ENCODE measurements around the gene TTC39C.

Gene TTC39C

DNA sequence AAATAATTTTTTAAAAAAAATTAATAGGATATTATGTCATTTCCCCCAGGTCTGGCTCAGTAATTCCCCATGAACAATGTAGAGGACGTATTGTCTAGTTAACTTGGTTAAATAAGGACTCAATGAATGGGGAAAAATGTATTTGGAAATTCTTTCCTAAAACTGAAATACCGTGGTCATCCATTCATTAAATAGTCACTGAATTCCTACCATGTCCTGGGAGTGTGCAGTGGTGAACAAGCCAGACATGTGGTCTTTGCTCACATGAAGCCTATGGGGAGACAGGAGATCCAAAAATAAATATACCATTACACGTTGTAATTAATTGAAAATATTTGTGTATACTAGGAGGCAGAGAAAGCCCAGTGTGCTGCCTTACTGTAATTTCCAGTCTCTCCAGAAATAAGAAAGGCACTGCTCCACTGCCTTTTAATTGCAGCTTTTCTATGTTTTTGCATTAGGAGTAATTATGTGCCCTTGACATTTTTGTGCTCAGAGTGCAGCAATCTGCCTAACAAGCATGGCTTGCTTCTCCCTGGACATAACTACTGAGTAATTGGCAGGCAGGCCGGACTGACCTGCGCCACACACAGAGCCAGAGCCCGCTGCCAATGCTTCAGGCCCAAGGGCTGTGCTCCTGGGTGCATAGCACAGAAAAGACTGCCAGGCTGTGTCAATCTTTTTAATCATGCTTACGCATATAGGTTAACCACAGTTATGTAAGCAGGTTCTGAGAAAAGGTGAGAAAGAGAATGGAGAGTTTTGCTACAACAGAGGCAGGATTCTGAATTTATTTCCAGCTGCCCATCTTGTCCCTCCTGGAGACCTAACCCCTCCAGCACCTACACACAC lies 22.2 kb upstream of the TTC39C start:
- peak; percentile 60 for DNase-seq

DNA sequence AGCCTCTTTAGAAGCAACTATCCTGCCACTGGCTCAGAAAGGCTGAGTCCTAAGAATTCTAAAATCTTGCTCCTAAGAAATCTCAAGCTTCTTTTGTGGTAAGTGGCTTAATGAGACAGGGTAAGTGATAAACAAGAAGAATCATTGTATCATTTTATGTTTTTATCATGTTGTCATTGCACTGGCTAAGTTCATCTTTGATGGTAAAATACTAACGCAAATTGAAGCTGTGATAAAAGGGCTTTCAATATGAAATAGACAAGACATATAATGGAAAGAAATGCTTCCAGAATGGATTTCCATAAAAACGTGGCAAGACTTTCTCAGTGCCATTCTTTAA lies 21.6 kb upstream of the TTC39C start:
- DNase-seq: no peak

DNA sequence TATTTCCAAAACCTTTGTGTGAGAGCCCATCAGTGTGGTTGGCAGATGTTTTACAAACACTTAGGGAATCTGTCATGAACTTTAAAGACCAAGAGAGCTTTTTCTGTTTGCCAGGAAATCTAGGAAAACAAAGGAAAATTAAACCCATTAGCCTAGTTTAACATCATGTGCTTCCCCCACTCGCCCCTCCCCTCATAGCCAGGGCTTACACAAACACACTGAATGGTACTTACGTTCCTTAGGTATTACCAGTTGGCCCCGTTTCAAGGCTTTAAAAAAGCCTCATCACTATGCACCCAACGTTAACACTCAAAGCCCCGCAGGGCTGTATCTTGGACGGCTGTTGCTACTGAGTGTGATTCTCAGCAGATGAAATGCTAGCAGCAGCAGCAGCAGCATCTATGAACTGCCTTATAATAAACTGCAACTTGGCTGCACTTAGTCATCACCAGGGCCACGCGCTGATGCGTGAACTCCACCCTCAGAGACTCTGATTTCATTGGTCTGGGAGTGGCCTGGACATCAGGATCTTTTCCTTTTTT lies 20.1 kb upstream of the TTC39C start:
- DNase-seq: no peak

DNA sequence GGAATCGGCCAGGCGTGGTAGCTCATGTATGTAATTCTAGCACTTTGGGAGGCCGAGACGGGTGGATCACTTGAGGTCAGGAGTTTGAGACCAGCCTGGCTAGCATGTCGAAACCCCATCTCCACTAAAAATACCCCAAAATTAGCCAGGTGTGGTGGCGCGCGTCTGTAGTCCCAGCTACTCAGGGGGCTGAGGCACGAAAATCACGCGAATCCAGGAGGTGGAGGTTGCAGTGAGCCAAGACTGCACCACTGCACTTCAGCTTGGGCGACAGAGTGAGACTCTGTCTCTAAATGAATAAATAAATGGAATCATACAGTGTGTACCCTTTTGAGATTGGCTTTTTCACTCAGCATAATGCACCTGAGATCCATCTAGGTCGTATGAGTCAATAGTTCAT lies 19.4 kb upstream of the TTC39C start:
- DNase-seq: no peak

DNA sequence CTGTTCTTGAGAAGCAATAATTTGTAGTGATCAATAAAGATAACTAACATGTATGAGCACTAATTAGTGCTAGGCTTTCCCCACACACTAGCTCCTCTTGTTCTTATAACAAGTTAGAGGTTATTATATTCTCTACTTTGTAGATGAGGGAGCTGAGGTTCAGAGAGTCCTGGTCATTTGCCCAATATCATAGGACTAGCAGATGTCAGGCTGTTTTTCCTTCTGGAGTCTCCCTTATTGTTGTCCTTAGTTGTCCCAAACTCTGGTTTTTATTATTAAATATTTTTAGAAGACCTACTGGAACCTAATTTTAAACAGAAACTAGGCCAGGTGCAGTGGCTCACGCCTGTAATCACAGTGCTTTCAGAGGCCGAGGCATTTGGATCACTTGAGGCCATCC lies 16.5 kb upstream of the TTC39C start:
- no peak for DNase-seq

DNA sequence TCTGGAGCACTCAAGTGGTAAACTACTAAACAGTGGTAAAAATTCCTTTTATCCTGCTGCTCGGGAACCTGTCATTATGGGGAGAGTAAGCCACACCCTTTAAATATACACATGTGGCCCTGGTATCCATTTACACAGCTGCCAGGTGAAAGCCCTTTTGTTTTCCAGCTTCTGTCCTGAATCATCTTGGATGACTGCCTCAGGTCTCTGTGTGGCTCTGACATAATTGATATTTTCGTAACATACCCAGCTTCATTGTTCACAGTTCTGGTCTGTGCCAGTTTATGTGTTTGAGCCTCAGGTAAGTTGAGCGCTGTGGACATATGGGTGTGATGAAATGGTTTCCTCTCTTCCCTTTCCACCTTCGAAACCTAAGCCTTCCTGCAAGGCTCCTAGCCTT lies 15.7 kb upstream of the TTC39C start:
- DNase-seq: no peak

DNA sequence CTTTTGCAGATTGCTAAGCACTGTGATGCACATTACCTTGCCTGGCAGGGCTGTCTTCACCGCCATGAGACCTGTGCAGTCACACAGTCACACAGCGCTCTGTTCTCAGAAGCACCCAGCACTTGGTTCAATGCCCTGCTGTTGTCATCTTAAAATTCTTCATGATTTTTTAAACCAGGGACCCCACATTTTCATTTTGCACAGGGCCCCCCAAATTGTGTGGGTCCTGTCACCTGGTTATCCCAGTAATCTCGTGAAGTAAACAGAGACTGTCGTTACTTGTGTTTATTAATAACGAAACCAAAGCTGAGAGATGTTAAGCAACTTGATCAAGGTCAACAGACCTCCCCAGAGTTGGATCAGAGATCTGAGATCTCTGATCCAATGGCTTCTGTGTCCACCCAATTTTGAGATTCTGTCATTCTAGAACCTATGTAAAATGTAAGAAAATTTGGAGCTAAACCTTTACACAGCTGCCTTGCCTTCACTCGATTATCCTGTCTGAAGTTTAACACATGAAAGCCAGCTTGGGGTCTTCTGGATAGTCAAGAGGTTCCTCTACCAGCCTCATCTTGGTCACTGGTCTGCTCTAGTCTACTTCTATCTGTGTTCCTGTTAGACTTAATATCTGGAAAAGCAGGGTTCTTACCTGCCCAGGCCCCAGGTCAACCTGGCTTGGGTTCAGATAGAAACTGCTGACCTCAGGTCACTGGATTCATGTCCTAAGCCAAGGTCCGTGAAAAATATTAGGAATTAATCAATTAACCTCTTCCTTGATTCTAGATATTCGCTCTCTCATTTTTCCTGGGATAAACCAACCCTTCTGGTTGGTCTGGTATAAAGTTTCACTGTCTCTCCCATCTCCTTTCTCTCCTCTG lies 13.7 kb upstream of the TTC39C start:
- DNase-seq: no peak

DNA sequence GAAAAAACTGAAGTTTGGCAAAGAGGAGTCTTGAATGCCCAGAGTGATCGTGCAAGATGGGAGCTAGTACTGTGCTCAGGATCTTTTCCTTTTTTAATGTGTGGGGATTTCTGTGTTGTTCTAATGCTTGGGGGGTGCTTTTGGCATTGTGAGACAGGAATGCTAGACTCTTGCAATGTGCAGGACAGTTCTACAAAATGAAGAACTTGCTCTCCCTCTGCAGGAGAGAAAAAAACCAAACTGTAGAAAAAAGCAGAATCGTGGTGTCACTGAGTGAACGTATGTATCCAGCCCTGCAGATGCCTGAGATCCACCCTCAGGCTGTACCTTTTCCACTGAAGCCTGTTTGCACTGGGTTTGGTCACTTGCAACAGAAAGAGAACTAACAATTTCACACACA lies 12.1 kb upstream of the TTC39C start:
- no peak for DNase-seq

DNA sequence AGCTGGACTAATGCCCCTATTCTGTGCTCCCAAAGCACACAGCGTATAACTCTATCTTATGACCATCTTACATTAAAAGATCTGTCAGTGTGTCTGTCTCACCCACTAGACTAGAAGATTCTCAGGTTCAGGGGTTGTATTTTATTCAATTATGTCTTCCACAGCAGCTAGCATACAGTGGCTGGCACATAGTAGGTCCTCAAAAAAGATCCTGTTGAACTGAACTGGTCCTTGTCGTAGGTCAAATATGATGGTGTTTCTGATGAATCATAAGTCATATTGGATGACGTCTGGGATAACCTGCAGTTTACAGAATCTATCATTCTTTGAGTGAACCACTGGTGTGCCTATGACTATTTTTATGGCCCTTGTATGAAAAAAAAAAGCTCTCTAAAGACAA lies 11.3 kb upstream of the TTC39C start:
- no peak for DNase-seq

DNA sequence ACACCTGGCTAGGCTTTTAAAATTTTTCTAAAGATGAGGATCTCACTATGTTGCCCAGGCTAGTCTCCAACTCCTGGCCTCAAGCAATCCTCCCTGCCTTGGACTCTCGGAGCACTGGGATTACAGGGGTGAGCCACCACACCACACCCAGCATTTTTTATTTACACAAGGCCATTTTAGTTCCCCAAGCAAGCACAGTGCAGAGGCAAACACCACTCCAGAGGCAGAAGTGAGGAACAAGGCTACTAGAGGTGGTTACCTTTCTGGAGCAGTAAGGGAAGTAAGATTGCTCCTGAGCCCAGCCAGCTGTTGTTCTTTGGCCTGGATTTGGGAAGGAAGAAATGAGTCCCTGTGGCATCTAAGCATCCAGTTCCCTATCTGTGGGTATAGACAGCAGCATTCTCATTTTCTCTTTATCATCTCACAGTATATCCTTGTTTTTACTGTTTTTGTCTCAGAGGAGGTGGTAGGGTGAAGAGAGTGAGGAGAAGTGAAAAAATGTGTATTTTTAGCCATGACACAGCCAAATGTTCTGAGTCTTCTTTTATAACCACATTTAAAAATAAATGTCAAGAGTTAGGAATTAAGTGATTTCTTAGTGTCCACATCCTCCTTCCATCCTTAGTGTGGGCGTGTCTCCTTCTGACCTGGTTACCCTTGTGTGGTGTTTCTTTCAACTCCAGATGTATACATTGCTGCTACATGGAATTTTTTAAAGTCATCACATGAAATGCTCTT lies 10.5 kb upstream of the TTC39C start:
- DNase-seq: no peak

DNA sequence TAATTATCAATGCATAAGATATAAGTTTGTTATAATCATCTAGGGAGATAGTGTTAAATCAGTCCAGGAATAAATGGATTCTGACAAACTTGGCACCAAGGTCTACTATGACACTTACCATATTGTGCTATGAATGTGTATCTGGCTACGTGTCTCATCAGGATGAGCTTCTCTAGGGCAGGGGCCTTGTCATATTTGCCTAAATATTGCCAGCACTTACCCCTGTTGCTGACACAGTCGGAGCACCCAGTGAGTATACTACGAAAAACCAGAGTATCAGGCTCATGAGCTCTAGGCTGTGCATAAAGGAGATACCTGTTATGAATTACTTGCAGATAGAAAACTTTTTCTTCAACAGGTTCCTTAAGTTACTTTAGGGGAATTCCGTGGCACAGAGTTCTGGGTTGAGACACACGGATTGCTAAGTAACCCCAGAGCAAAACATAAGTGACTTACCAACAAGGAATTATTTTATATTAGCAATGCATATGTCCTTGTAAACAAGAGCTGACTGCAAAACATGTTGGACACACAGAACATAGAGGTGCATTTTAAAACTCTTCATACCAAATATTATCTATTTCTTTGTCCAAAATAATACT lies 7.7 kb upstream of the TTC39C start:
- no peak for DNase-seq

DNA sequence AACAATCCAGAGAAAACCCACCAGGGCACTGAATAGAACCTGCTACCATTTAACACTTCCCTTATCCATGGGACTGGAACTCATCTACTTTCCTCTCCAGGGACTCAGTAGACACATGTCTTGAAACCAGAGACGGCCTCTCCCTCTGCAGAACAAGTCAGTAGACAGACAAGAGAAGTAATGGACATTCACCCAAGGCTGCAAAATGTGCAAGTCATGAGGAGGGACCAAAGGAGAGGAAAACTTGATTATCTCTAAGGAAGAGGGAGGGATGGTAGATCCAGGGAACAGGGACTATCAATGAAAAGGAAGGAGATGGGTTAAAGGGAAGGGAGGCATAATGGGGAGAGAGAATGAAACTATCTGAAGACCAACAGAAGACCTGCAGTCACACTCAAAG lies 5.3 kb upstream of the TTC39C start:
- DNase-seq: no peak

DNA sequence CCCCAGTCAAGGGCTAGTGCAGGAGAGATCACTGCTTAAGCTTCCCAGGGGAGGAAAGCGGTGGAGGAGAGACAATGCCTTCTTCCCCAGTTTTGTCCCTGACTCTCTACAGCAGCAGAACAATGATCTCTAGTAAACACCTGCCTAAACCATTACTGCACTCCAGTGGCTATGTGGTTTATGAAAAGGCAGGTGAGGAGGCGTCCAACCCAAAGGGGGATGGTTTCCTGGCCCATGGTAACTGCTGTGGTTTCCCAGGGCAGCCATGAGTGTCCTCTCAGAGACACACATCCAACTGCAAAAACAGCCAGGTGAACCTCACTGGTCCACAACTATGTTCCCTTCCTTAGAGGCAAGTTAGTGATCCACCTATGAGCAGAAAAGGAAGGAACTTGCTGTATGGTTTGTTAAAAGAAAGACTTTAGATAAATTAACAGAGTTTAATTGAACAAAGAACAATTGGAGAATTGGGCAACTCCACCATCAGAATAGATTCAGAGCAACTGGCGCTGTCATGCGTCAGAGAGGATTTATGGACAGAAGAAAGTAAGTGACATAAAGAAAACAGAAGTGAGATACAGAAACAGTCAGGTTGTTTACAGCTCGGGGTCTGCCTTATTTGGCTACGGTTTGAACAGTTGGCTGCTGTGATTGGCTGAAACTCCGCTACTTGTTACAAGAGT lies 4.8 kb upstream of the TTC39C start:
- no peak for DNase-seq

DNA sequence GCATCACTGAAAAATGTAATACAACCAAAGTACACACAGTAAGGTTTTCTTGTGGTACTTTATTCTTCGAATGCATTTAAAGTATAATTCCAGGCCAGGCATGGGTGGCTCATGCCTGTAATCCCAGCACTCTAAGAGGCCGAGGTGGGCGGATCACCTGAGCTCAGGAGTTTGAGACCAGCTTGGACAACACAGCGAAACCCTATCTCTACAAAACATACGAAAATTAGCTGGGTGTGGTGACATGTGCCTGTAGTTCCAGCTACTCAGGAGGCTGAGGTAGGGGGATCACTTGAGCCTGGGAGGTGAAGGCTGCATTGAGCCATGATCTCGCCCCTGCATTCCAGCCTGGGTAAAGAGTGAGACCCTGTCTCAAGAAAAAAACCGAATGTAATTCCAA lies 3.9 kb upstream of the TTC39C start:
- DNase-seq: no peak

DNA sequence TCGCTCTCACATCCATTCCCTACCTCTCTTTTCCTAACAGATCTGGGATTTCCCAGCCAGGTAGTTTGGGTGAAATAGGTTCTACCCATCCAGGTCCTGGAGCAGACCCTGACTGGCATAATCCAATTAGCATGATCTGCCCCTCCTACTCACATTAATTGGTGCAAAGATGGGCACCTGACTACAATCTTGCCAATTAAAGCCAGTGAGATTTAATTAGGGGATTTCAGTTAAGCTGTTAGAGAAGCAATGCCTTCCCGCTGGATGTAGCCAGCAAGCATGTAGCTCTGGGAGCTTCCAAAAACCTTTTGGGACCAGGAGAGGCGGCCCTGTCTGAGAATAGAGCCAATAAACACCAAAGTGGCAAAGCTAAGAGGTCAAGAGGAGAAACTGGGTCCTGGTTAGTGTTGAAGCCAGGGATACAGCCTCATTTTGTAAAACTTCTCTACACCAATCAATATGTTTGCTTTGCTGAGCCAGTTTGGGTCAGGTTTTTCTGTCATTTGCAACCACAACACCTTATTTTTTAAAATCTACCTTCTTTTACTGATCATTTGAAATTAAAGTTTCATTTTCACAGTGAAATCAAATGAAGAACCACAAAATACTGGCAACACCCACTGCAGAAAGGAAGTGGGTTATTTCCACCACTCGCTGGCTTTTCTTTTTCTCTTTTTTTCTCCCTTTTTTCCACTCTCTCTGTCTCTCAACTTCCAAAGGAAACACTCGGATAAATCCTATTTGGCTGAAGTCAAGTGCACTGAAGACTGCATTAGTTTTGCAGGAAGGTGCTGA lies 3.2 kb upstream of the TTC39C start:
- DNase-seq: no peak

DNA sequence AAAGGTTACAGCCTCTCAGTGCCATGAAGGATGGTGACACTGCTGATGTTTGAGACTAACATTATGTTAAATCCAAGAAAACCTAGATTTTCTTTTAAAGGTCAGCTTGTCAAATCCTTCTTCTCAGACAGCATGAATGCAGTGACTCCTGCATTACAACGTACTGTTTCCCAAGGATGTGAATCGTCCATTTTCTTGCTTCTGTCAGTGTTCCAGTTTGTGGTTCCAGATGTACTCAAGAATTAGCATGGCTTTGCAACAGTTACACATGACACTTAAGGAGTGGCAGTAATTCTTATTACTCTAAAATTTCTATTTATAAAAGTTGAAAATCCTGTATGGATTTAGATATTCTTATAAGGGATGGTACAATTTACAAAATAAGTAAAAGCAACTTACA lies 1.5 kb upstream of the TTC39C start:
- no peak for DNase-seq

DNA sequence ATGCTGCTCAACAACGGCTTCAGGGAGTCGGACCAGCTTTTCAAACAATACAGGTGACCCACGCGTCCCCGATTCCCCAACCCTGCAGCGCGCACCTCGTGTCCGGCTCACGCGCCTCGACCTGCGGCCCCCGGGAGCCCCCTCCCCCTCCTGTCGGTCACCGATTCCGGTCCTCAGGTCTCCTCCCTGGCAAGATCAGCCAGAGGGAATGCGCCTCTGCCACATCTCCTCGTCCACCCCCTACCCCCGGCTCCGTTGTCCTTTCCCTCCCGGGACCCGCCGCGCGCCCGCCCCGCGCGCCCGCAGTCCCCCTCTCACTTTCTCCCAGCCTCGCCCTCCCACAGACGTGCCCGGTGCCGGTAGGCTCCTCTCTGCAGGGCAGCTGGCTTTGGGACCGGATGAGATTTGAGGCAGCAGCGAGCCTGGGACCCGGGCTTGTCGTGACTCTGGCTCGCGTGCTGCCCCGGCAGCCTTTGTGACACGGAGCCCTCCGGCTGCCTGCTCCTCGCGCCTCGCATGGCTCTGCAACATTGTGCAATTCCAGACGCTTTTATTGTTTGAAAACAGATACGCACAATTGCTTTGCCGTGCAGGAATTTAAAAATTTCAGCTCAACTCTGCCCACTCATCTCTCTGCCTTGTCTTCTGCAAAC lies 558 bp downstream of the TTC39C start:
- peak; percentile 68 for DNase-seq

DNA sequence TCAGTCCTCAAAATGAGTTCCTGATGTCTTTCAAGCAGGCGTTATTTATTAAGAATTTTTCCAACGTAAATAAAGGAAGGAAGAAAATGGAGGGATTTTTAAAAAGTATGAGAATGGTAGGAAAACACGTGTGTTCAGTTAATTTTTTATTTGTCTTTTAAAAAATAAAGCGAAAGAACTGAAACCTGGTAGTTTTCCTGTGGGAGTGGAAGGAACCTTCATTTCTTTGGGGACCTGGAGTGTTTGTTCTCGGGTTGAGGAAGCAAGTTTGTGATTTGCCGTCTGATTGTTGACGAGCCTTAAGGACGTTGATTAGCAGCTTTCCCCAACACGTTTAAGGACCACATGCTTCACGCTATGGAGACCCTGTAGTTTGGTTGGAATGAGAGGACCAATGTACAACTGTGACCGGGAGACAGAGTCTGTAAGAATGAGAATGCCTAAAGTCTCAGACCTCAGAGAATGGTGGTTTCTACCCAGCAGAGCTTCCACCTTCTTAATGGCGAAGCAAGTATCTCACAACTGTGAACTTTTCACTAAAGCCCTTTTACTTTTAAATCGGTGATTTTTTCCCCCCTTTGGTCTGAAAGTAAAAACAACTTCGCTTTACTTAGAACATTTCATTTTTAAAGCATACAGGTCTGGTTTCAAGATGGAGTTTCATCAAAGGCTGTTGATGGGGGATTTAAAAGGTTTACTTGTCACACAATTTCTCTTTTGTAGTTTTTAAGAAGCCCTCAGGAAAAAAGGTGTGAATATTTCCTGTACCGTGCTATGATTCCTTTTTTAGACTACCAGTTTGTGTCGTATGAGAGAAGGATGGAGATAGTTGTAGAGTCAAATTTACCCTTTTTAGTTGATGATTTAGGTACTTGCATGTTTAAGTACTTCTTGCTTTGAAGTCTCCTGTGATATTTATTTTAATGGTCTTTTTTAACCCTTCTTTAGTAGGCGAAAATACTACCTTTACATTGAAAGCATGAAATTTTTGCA lies 1.4 kb downstream of the TTC39C start:
- DNase-seq: no peak

DNA sequence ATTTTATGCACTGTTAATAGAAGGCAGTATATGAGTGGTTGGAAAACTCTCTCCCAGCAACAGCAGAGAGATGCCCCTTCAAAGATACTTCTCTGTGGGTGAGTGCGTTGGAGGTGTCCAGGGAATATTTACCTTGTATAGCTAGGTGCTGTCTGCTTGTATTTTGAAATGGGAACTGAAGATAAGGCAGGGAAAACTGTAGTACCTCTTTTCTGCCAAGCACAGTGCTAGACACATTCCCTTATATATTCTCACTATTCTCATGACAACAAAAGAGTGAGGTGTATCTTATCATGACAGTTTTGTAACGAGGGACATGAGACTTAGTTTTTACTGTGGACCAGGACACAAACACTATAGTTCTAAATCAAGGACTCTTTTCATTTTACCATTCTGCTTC lies 2.1 kb downstream of the TTC39C start:
- DNase-seq: no peak

Measured in stimulated activated CD8-positive, alpha-beta memory T cell treated with anti-CD3 and anti-CD28 coated beads, Interleukin-4, amount 100 ng/mL, for 48 hours (primary cell).